Uterus (tissue), 4 donors: ENCODE data around the gene GRK3. TPM values are rescaled to one million over a fixed set of nuclear protein-coding genes. Genes with fewer than 3 reads are reported as not detected.

Experiments
- DNase-seq, 2 donors: peaks; one replicate each; pipeline ENCODE4 v3.0.0-alpha.2; 2019 to 2020
- H3K27ac ChIP-seq, 2 donors: fragments of 200-600 bp; sonication (generic); 1 replicate in 1 of 2; 2 replicates in 1 of 2; pipeline ENCODE4 v1.5.1; 2016 to 2018
- H3K27me3 ChIP-seq, 2 donors: fragments of 200-600 bp; sonication (generic); one replicate each; pipeline ENCODE4 v1.5.1; 2018 to 2019; ENCODE audit warnings: control low read depth in 1 of 2
- H3K36me3 ChIP-seq, 2 donors: fragments of 200-600 bp; sonication (generic); one replicate each; pipeline ENCODE4 v1.5.1; 2019; ENCODE audit warnings: control low read depth in 1 of 2
- H3K4me1 ChIP-seq, 2 donors: fragments of 200-600 bp; sonication (generic); one replicate each; pipeline ENCODE4 v1.5.1; 2018 to 2019; ENCODE audit warnings: control low read depth in 1 of 2
- H3K4me3 ChIP-seq, 2 donors: fragments of 200-600 bp; sonication (generic); 1 replicate in 1 of 2; 2 replicates in 1 of 2; pipeline ENCODE4 v1.5.1; 2018 to 2019; ENCODE audit warnings: mild to moderate bottlenecking in 1 of 2
- H3K9me3 ChIP-seq, 2 donors: fragments of 200-600 bp; sonication (generic); one replicate each; pipeline ENCODE4 v1.5.1; 2019; ENCODE audit warnings: control low read depth in 1 of 2
- POLR2A ChIP-seq, 2 donors: fragments of 450-650 bp; IDR thresholded peaks; one replicate each; pipeline ENCODE4 v1.6.1; 2016; ENCODE audit warnings: antibody characterized with exemption in 2 of 2, mild to moderate bottlenecking in 1 of 2, moderate library complexity in 1 of 2
- intact Hi-C: fragments of 100-400 bp; cut with DNase I; formaldehyde crosslinking; loops from one replicate; pipeline ENCODE4 v1.15.1; 2023; ENCODE audit warnings: low total_unique reads
- total RNA-seq, 4 donors: library from RNA; depleted of rRNA in 3 of 4; stranded (reverse); fragments of >200 nt in 3 of 4; gene quantifications; one replicate each; pipeline versions ENCODE4 v1.1.0 to v1.2.4, GENCODE V29; 2014 to 2023
- TF ChIP-seq, protein P1 (sequence below), 4 experiments: fragments of 200-600 bp in 2 of 4; fragments of 450-650 bp in 2 of 4; sonication (generic) in 2 of 4; IDR thresholded peaks; one replicate each; pipeline ENCODE4 v1.5.1; 2016 to 2019; ENCODE audit warnings: antibody characterized with exemption in 4 of 4, mild to moderate bottlenecking in 2 of 4, moderate library complexity in 1 of 4
- donor health status: DM: yes; HTN: yes; CAD: no.

Gene GRK3
- total RNA-seq, 4 donors from 2014 or later: 1.3 to 15.8 (median 8.9) TPM

- H3K27ac ChIP-seq: no peak overlapping the region
- H3K4me3 ChIP-seq: no peak overlapping the region
- TF ChIP-seq, protein P1, sequence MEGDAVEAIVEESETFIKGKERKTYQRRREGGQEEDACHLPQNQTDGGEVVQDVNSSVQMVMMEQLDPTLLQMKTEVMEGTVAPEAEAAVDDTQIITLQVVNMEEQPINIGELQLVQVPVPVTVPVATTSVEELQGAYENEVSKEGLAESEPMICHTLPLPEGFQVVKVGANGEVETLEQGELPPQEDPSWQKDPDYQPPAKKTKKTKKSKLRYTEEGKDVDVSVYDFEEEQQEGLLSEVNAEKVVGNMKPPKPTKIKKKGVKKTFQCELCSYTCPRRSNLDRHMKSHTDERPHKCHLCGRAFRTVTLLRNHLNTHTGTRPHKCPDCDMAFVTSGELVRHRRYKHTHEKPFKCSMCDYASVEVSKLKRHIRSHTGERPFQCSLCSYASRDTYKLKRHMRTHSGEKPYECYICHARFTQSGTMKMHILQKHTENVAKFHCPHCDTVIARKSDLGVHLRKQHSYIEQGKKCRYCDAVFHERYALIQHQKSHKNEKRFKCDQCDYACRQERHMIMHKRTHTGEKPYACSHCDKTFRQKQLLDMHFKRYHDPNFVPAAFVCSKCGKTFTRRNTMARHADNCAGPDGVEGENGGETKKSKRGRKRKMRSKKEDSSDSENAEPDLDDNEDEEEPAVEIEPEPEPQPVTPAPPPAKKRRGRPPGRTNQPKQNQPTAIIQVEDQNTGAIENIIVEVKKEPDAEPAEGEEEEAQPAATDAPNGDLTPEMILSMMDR (IDR thresholded peaks at IDR 0.05): no peak
- no peak for TF ChIP-seq POLR2A (IDR thresholded peaks at IDR 0.05)
- no peaks in the 10 kb centered on the region for H3K36me3 ChIP-seq
- no peaks in the 10 kb centered on the region for H3K9me3 ChIP-seq
- intact Hi-C loops: no loop called here
- no peak for DNase-seq
- no peaks in the 10 kb centered on the region for H3K27me3 ChIP-seq
- H3K4me1 ChIP-seq: no peaks in the 10 kb centered on the region
These were observed 125.2 kb downstream of the GRK3 start for GRCh38 chr22:25689631-25690030.

GRCh38 chr22:25690798-25691197, 126.3 kb downstream of the GRK3 start:
- H3K4me3 ChIP-seq: no peak overlapping the region
- no peak for TF ChIP-seq POLR2A (IDR thresholded peaks at IDR 0.05)
- TF ChIP-seq, protein P1 (IDR thresholded peaks at IDR 0.05): no peak
- H3K27me3 ChIP-seq: no peaks in the 10 kb centered on the region
- H3K4me1 ChIP-seq: no peaks in the 10 kb centered on the region
- intact Hi-C loops: no loop called here
- H3K9me3 ChIP-seq: no peaks in the 10 kb centered on the region
- DNase-seq: no peak
- H3K27ac ChIP-seq: no peak overlapping the region
- H3K36me3 ChIP-seq: no peaks in the 10 kb centered on the region

- no peak for TF ChIP-seq POLR2A (IDR thresholded peaks at IDR 0.05)
- TF ChIP-seq, protein P1 (IDR thresholded peaks at IDR 0.05): no peak
- H3K4me3 ChIP-seq: no peak overlapping the region
- no peak for DNase-seq
- H3K36me3 ChIP-seq: no peaks in the 10 kb centered on the region
- intact Hi-C loops: no loop called here
- no peak overlapping the region for H3K27ac ChIP-seq
- no peaks in the 10 kb centered on the region for H3K27me3 ChIP-seq
- no peaks in the 10 kb centered on the region for H3K4me1 ChIP-seq
- H3K9me3 ChIP-seq: no peaks in the 10 kb centered on the region
These were observed 128.2 kb downstream of the GRK3 start for GRCh38 chr22:25692397-25693267.

DNA sequence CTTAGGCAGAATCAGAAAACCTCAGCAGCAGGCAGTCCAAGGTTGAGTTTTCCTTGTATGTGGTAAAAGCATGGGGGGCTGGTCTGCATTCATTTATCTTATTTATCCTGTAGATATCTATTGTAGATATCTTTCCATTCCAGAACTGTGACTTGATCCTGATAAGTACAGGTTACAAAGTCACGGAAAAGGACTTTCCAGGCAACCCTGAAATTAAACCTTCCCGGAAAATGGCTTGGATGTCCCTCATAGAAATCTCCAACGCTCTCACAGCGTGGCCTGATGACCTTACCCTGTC, 128.7 kb downstream of the GRK3 start:
- Histone ChIP-seq H3K27ac (no peak overlapping the region), H3K4me1 (no peaks in the 10 kb centered on the region), H3K4me3 (no peak overlapping the region), H3K36me3 (no peaks in the 10 kb centered on the region), H3K9me3 (no peaks in the 10 kb centered on the region), H3K27me3 (no peaks in the 10 kb centered on the region)
- intact Hi-C loops: no loop called here
- no peak for DNase-seq
- no peak for TF ChIP-seq POLR2A (IDR thresholded peaks at IDR 0.05)
- TF ChIP-seq, protein P1 (IDR thresholded peaks at IDR 0.05): no peak

GRCh38 chr22:25694196-25694907, 129.9 kb downstream of the GRK3 start:
- H3K27ac ChIP-seq: no peak overlapping the region
- H3K36me3 ChIP-seq: no peaks in the 10 kb centered on the region
- no peak for DNase-seq
- H3K27me3 ChIP-seq: no peaks in the 10 kb centered on the region
- no peak for TF ChIP-seq POLR2A (IDR thresholded peaks at IDR 0.05)
- TF ChIP-seq, protein P1 (IDR thresholded peaks at IDR 0.05): no peak
- H3K4me1 ChIP-seq: no peaks in the 10 kb centered on the region
- no peaks in the 10 kb centered on the region for H3K9me3 ChIP-seq
- no peak overlapping the region for H3K4me3 ChIP-seq
- intact Hi-C loops: no loop called here
